ENCODE results near the gene MME.

- TF ChIP-seq, protein P1, sequence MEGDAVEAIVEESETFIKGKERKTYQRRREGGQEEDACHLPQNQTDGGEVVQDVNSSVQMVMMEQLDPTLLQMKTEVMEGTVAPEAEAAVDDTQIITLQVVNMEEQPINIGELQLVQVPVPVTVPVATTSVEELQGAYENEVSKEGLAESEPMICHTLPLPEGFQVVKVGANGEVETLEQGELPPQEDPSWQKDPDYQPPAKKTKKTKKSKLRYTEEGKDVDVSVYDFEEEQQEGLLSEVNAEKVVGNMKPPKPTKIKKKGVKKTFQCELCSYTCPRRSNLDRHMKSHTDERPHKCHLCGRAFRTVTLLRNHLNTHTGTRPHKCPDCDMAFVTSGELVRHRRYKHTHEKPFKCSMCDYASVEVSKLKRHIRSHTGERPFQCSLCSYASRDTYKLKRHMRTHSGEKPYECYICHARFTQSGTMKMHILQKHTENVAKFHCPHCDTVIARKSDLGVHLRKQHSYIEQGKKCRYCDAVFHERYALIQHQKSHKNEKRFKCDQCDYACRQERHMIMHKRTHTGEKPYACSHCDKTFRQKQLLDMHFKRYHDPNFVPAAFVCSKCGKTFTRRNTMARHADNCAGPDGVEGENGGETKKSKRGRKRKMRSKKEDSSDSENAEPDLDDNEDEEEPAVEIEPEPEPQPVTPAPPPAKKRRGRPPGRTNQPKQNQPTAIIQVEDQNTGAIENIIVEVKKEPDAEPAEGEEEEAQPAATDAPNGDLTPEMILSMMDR (conservative IDR thresholded peaks at IDR 0.05; ENCODE audit: low read depth, low read length), result no peak
- no peak for TF ChIP-seq EZH2 (IDR thresholded peaks at IDR 0.05; ENCODE audit: borderline replicate concordance, low read depth, low read length, poor library complexity, severe bottlenecking)
Measured at GRCh38 chr3:155111971-155112370, 31.9 kb downstream of the MME start.
